ENCODE data around the gene RBMS1. TPM values are rescaled to one million over a fixed set of nuclear protein-coding genes. Genes with fewer than 3 reads are reported as not detected.
A peak's percentile ranks its signal among the peaks of the same experiment; 100 is the strongest.

The RBMS1 gene
- total and polyA plus RNA-seq, 2 of the 13 experiments (the other 11 are each of a cell fraction or from before 2014, with no cell fraction given): 55.5 to 110 TPM

DNA sequence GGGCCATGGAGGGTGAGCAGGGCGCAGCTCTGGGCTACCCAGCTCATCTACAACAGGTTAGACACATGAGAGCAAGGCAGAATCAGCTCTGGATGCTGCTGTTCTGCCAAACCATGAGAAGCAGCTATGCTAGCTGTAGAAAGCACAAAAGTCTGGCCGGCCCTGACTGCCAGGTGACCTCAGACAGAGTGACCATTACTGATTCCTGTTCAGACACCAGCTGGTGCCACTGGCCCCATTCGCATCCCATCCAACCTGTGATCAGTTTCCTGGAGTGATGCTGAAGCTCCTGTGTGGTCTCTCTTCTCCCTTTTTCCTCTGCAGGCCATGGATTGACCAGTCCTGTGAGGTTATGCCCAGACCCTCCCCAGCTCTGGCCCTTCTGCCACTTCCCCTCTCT, 14.3 kb downstream of the RBMS1 start:
- FAIRE-seq: no peak
- TF ChIP-seq ZNF777 (CRISPR knock-in tag; IDR thresholded peaks at IDR 0.05) (no peak), HNF4G (IDR thresholded peaks at IDR 0.05; ENCODE audit: borderline replicate concordance, low read depth, low read length) (no peak), HNF4G (CRISPR knock-in tag; IDR thresholded peaks at IDR 0.05; ENCODE audit: borderline replicate concordance, low read depth) (no peak), ATF1 (CRISPR knock-in tag; IDR thresholded peaks at IDR 0.05) (no peak), RFX1 (IDR thresholded peaks at IDR 0.05) (no peak)
- TF ChIP-seq, protein P1, sequence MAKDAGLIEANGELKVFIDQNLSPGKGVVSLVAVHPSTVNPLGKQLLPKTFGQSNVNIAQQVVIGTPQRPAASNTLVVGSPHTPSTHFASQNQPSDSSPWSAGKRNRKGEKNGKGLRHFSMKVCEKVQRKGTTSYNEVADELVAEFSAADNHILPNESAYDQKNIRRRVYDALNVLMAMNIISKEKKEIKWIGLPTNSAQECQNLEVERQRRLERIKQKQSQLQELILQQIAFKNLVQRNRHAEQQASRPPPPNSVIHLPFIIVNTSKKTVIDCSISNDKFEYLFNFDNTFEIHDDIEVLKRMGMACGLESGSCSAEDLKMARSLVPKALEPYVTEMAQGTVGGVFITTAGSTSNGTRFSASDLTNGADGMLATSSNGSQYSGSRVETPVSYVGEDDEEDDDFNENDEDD (CRISPR knock-in tag; IDR thresholded peaks at IDR 0.05; ENCODE audit: borderline replicate concordance): no peak
- TF ChIP-seq, protein P2, sequence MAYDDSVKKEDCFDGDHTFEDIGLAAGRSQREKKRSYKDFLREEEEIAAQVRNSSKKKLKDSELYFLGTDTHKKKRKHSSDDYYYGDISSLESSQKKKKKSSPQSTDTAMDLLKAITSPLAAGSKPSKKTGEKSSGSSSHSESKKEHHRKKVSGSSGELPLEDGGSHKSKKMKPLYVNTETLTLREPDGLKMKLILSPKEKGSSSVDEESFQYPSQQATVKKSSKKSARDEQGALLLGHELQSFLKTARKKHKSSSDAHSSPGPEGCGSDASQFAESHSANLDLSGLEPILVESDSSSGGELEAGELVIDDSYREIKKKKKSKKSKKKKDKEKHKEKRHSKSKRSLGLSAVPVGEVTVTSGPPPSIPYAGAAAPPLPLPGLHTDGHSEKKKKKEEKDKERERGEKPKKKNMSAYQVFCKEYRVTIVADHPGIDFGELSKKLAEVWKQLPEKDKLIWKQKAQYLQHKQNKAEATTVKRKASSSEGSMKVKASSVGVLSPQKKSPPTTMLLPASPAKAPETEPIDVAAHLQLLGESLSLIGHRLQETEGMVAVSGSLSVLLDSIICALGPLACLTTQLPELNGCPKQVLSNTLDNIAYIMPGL (CRISPR knock-in tag; IDR thresholded peaks at IDR 0.05; ENCODE audit: borderline replicate concordance in 1 of 2, low read depth in 1 of 2): no peak
- TF ChIP-seq, protein P3, sequence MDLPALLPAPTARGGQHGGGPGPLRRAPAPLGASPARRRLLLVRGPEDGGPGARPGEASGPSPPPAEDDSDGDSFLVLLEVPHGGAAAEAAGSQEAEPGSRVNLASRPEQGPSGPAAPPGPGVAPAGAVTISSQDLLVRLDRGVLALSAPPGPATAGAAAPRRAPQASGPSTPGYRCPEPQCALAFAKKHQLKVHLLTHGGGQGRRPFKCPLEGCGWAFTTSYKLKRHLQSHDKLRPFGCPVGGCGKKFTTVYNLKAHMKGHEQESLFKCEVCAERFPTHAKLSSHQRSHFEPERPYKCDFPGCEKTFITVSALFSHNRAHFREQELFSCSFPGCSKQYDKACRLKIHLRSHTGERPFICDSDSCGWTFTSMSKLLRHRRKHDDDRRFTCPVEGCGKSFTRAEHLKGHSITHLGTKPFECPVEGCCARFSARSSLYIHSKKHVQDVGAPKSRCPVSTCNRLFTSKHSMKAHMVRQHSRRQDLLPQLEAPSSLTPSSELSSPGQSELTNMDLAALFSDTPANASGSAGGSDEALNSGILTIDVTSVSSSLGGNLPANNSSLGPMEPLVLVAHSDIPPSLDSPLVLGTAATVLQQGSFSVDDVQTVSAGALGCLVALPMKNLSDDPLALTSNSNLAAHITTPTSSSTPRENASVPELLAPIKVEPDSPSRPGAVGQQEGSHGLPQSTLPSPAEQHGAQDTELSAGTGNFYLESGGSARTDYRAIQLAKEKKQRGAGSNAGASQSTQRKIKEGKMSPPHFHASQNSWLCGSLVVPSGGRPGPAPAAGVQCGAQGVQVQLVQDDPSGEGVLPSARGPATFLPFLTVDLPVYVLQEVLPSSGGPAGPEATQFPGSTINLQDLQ (CRISPR knock-in tag; IDR thresholded peaks at IDR 0.05): no peak

More for the DNA sequence above, 14.3 kb downstream of the RBMS1 start:
- Histone ChIP-seq H3K27ac (ENCODE audit: extremely low read length, insufficient read depth, low read length) (no peak overlapping the region), H3K9me3 (ENCODE audit: low read length) (no peaks in the 10 kb centered on the region), H3K9ac (ENCODE audit: insufficient read depth, low read depth, low read length) (no peak overlapping the region), H2AFZ (ENCODE audit: low read length) (no peak overlapping the region), H3K4me1 (ENCODE audit: insufficient read depth, low read length) (peaks cover 26% of the 10 kb centered on the region), H3K4me3 (replicated peaks in 1 of 3; ENCODE audit: insufficient read depth in 1 of 3, low read depth in 2 of 3, low read length in 3 of 3) (no peak overlapping the region), H3K36me3 (replicated peaks in 1 of 2; ENCODE audit: control insufficient read depth in 1 of 2, insufficient read depth in 2 of 2, low read length in 2 of 2) (peaks cover 0 to 6% of the 10 kb centered on the region in 2 experiments; a peak in 1 of 5 replicates), H4K20me1 (ENCODE audit: insufficient read depth, low read length) (peaks cover 49% of the 10 kb centered on the region), H3K27me3 (ENCODE audit: control insufficient read depth in 1 of 2, insufficient read depth in 2 of 2, low read length in 2 of 2) (no peaks in the 10 kb centered on the region), H3K4me2 (ENCODE audit: low read depth, low read length) (no peak overlapping the region), H3K79me2 (ENCODE audit: insufficient read depth, low read length) (peaks cover 90% of the 10 kb centered on the region)
- peak; percentile 57 for ATAC-seq
- DNase-seq (ENCODE audit: low spot score): no peak
- intact Hi-C loops (cut with micrococcal nuclease; ENCODE audit: unreplicated experiment) (no loop called here), in situ Hi-C loops (cut with HindIII; ENCODE audit: extremely low pct_ligation_motif_present, low pct_unique_long_range_greater_than_20kb) (no loop called here)
- POLR2A ChIA-PET: interaction anchor here (1.4 kb wide), 1 partner anchor 13 kb away, joined by 11 read pairs; no protein-coding TSS in a partner anchor
- CTCF ChIA-PET (ENCODE audit: low intra/inter-chr PET ratio, low total read pairs): no interaction called here
- 100% methylated on average over 3 of the region's 3 CpGs for WGBS (ENCODE audit: low lambda C conversion rate)
- no TSS peak for BruUV-seq (replicated peaks)

Measured in HepG2 (cell line).